GM15510 (cell line): Measurements from ENCODE around the gene STRADA.

Experiments
- POLR2A ChIP-seq: IDR thresholded peaks from 3 replicates; pipeline ENCODE4 v1.6.1; 2011; ENCODE audit warnings: borderline replicate concordance; ENCODE audit not compliant: insufficient read length; ENCODE audit errors: extremely low read depth

Gene STRADA

GRCh38 chr17:63709110-63709509 is 32.5 kb downstream of the STRADA start:
- TF ChIP-seq POLR2A, result no peak

- TF ChIP-seq POLR2A, result no peak
Measured at GRCh38 chr17:63707151-63707550, 34.4 kb downstream of the STRADA start.

DNA sequence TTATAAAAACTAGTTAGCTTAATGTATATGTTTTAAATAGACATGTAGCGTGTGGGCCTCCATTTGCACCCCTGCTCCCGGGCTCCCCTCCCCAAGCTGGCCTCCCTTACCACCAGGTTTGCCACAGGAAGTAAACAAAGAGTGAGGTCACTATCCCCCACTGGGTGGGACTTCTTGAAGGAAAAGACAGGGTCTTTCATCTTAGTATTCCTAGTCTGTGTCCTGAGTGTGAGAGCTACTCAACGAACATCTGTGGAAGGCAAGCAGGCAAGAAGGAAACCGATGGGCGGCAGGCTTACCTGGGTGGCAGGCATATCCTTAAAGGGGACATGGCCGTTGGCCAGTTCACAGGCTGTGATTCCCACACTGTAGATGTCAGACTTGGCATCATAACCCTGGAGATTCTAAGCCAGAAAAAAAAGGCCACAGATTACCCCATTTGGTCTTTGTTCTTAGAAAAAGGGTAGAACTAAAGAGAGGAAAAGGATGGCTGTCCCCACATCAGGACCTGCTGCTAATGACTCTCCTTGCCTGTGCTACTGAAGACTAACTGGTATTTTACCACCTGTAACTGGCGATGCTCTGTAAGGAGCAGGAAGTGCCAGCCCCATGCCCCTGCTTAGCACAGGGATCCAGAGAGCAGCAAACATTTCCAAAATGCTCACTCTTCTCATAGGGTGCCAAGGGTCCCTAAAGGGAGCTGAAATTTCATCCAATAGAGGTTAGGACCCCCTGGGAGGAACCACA is 35.1 kb downstream of the STRADA start:
- no peak for TF ChIP-seq POLR2A

DNA sequence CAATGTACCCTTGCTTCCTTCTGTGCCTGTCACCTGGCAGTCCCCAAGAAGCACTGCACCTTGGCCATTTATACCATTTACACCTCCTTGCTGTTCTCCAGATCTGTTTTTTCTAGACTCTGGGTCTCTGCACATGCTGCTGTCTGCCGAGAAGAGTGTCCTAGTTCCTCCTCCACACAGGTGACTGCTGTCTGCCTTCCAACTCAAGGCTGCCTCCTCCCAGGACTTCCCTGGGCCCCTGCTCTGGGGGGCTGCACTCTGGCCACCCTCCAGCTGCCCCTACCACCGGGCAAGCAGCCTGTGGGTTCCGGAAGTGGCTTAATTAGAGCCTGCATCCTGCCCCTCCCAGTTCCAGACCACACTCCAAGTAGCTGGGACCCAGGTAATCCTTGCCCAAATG is 35.9 kb downstream of the STRADA start:
- TF ChIP-seq POLR2A, result no peak

DNA sequence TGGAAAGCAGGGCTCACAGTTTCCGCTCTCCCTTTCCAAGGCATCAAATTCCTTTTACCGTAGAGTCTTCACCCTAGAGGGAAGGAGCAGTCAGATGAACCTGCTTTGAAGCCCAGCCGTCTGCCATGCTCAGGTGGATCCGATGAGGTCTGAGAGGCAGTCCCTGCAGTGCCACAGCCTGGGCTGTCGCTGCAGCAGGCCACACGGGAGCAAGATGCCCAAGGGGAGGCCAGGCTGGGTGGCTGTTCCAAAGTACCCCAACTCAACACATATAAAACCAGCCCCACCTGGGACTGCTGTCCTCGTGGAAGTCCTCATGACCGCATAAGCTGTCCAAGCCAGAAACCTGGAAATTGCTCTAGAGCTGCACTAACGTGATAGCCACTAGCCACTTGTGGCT is 36.8 kb downstream of the STRADA start:
- no peak for TF ChIP-seq POLR2A

- TF ChIP-seq POLR2A, result no peak
Measured at GRCh38 chr17:63704259-63704576, 37.4 kb downstream of the STRADA start.

DNA sequence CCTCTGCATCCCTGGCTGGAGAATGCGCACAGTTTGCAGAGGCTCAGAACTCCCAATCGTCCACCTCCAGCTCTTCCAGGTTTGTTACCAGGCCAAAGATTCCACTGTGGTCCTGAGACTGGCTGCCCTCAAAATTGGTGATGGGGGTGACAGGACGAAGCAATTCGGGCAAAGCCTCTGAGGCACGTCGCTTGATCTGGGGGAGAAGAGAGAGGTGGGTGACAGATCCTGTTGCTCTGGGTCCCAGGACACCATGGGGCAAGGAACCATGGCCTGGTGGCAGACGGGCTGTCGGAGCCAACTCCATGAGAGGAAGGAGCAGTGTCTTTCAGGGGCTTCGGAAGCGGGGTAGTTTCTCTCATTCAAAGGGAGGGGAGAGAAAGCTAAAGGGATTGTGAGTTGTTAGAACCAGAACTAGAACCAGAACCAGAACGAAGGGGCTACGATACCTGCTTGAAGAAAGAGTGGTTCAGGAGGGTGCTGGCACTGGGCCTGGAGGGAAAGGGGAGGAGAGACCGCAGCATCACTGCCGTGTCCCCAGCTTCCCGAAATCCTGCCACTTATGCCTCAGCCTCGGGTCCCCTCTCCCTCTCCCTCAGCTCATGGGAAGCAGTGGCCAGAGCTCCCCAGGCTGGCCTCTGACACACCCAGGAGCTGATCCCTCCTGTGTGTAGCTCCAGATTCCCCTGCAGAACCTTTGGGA is 37.9 kb downstream of the STRADA start:
- no peak for TF ChIP-seq POLR2A

DNA sequence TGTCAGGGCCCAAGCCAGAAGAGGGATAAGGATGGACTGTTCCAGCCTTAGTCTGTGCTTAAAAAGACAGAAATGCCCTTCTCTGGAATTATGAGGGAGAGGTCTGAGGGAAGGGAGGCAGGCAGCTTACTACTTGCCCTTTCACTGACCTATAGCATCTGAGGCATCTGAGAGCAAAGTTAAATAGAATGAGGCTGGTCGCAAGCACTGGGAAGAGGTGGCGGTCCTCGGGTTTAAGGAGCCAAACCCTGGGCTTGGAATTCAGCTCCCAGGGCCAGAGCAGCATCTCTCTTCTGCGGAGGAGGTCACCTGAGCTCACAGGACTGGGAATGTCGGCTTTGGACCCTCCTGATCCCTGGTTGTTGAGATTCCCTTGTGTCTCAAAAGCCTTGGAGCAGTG is 38.6 kb downstream of the STRADA start:
- no peak for TF ChIP-seq POLR2A

GRCh38 chr17:63702721-63703015 is 38.9 kb downstream of the STRADA start:
- no peak for TF ChIP-seq POLR2A

- peak; percentile 12 for TF ChIP-seq POLR2A
Measured at GRCh38 chr17:63701868-63702720, 39.5 kb downstream of the STRADA start.

- no peak for TF ChIP-seq POLR2A
Measured at GRCh38 chr17:63701456-63701820, 40.2 kb downstream of the STRADA start.

- TF ChIP-seq POLR2A, result peak; percentile 46
Measured at GRCh38 chr17:63700528-63701455, 40.8 kb downstream of the STRADA start.

DNA sequence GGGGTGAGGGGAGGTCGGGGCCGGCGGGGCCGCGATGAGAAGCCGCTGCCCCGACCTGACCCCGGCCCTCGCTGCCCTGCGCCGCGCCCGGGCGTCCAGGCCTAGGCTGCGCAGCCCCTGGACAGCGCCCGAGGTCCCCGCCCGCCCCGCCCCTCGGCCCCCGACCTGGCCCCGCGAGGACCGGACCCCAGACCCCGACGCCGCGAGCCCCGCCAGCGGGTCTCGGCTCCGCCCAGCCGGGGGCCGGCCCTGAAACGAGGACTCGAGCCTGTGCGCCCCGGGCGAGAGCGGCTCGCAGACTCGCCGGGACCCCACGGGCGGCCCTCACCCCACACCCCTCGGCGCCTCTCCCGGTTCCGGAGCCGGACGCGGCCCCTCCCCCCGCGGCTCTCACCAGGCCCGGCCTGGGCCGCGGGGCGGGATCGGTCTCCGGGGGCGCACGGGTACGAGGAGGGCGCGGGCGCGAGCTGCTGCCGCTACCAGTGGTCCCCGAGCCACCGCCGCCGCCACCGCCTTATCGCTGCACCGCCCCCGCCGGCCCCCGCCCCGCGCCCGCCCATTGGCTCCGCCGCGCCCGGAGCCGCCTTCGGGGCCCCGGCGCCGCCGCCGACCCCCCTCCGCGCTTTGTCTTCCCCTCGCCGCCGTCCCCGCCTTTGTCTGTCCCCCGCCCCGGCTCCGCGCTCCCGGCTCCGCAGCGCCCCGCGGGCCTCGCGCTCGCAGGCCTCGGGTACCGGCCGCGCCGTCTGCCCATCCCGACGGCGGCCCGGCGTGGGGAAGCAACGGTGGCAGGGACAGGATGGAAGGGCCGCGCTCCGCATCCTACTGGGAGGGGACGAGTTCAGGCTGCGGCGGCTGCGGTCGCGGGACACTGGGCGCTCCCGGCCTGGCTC is 41.7 kb downstream of the STRADA start, which contains the start of gene LIMD2:
Gene LIMD2, minus strand, starts transcription at position 488 of the 890 bp plus-strand sequence. CDS start 827 bp downstream, outside the sequence.
- TF ChIP-seq POLR2A, result peak; percentile 75
